Activated T-helper 1 cell treated with Interleukin-2 at 50 U/mL for 16 hours (primary cell): ENCODE measurements around the gene ANKH.
"Not testable (repeated sequence)": the region's sequence is repeated elsewhere in the genome, so short reads cannot be mapped to it uniquely, and the experiment has no call there.

Source experiments
- DNase-seq: peaks from one replicate; pipeline ENCODE4 v3.0.0-alpha.2; 2020; ENCODE audit warnings: low read depth

ANKH gene

GRCh38 chr5:14854799-14855198 is 16.8 kb downstream of the ANKH start:
- no peak for DNase-seq

GRCh38 chr5:14853685-14854084 is 17.9 kb downstream of the ANKH start:
- no peak for DNase-seq

- no peak for DNase-seq
These were observed 18.8 kb downstream of the ANKH start for GRCh38 chr5:14852779-14853178.

- DNase-seq, result no peak
These were observed 19.5 kb downstream of the ANKH start for GRCh38 chr5:14851999-14852526.

GRCh38 chr5:14851597-14851996 is 20.0 kb downstream of the ANKH start:
- DNase-seq, result no peak

- no peak for DNase-seq
These were observed 20.5 kb downstream of the ANKH start for GRCh38 chr5:14851050-14851419.

- no peak for DNase-seq
These were observed 21.0 kb downstream of the ANKH start for GRCh38 chr5:14850419-14851049.

GRCh38 chr5:14849516-14850294 is 21.9 kb downstream of the ANKH start:
- no peak for DNase-seq

- DNase-seq, result not testable (repeated sequence)
These were observed 22.6 kb downstream of the ANKH start for GRCh38 chr5:14848942-14849341.

- no peak for DNase-seq
These were observed 23.2 kb downstream of the ANKH start for GRCh38 chr5:14848385-14848784.

- no peak for DNase-seq
These were observed 24.1 kb downstream of the ANKH start for GRCh38 chr5:14847471-14847870.

GRCh38 chr5:14842117-14842516 is 29.5 kb downstream of the ANKH start:
- no peak for DNase-seq

- no peak for DNase-seq
These were observed 31.0 kb downstream of the ANKH start for GRCh38 chr5:14840624-14841023.

- no peak for DNase-seq
These were observed 32.9 kb downstream of the ANKH start for GRCh38 chr5:14838396-14839319.

- not testable (repeated sequence) for DNase-seq
These were observed 34.0 kb downstream of the ANKH start for GRCh38 chr5:14837423-14838122.

GRCh38 chr5:14834584-14835550 is 36.7 kb downstream of the ANKH start:
- DNase-seq, result no peak

- DNase-seq, result no peak
These were observed 37.5 kb downstream of the ANKH start for GRCh38 chr5:14834062-14834461.

GRCh38 chr5:14831006-14831338 is 40.6 kb downstream of the ANKH start:
- DNase-seq, result no peak

- no peak for DNase-seq
These were observed 41.2 kb downstream of the ANKH start for GRCh38 chr5:14830210-14831005.

- DNase-seq, result no peak
These were observed 42.2 kb downstream of the ANKH start for GRCh38 chr5:14829396-14829795.
